Stimulated activated effector memory CD8-positive, alpha-beta T cell treated with anti-CD3 and anti-CD28 coated beads, Interleukin-12 subunit alpha, Interleukin-12 subunit beta, amount 100 ng/mL, for 72 hours (primary cell): ENCODE data around the gene ICAM1.
A peak's percentile ranks its signal among the peaks of the same experiment; 100 is the strongest.

Experiments
- ATAC-seq: fragments of 150-1000 bp; cut with Tn5 transposase; 2 replicates; pipeline ENCODE4 v1.10.0; 2021
- DNase-seq, 2 donors: peaks; one replicate each; pipeline ENCODE4 v3.0.0; 2021 to 2022; ENCODE audit warnings: low spot score in 2 of 2
- H3K27ac Mint-ChIP-seq: one replicate; pipeline ENCODE4 v1.8.0; 2022; ENCODE audit warnings: mild to moderate bottlenecking, mixed read lengths
- H3K36me3 Mint-ChIP-seq: one replicate; pipeline ENCODE4 v1.8.0; 2022; ENCODE audit warnings: mild to moderate bottlenecking, mixed read lengths
- H3K4me1 Mint-ChIP-seq: one replicate; pipeline ENCODE4 v1.8.0; 2022; ENCODE audit warnings: mixed read lengths
- H3K4me3 Mint-ChIP-seq: one replicate; pipeline ENCODE4 v1.8.0; 2022; ENCODE audit warnings: mild to moderate bottlenecking, mixed read lengths
- H3K9me3 Mint-ChIP-seq: one replicate; pipeline ENCODE4 v1.8.0; 2022; ENCODE audit warnings: mixed read lengths

The ICAM1 gene

DNA sequence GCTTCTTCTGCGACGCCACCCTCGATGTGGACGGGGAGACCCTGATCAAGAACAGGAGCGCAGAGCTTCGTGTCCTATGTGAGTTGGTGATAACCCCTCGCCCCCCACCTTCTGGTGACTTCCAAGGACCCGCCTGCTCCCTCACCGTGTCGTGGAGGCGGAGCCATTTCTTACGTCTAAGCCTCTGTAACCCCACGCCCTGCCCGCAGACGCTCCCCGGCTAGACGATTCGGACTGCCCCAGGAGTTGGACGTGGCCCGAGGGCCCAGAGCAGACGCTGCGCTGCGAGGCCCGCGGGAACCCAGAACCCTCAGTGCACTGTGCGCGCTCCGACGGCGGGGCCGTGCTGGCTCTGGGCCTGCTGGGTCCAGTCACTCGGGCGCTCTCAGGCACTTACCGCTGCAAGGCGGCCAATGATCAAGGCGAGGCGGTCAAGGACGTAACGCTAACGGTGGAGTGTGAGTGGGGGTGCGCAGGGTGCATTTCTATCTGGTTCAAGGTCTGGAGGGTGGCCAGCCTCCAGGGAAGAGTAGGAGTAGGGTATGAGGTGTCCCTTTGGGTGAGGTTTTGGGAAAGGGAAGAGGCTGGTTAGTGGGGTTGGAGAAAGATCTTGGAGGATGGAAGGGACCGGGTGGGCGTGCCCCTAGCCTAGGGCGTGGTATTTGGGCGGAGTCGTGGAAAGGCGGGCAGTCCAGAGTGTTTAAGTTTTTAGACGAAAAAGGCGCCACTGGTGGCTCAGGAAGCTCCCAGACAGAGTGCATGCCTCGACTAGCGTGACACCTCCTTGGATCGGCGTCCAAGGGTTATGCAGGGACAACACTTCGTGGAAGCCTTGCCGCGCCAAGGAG, 22.1 kb downstream of the ICAM1 start:
- H3K4me3 Mint-ChIP-seq, result peak overlapping the region; percentile 96
- DNase-seq, result no peak
- H3K27ac Mint-ChIP-seq, result no peak overlapping the region
- peaks cover 40% of the 10 kb centered on the region for H3K36me3 Mint-ChIP-seq
- no peaks in the 10 kb centered on the region for H3K9me3 Mint-ChIP-seq
- ATAC-seq, result no peak
- H3K4me1 Mint-ChIP-seq, result peaks cover 72% of the 10 kb centered on the region

DNA sequence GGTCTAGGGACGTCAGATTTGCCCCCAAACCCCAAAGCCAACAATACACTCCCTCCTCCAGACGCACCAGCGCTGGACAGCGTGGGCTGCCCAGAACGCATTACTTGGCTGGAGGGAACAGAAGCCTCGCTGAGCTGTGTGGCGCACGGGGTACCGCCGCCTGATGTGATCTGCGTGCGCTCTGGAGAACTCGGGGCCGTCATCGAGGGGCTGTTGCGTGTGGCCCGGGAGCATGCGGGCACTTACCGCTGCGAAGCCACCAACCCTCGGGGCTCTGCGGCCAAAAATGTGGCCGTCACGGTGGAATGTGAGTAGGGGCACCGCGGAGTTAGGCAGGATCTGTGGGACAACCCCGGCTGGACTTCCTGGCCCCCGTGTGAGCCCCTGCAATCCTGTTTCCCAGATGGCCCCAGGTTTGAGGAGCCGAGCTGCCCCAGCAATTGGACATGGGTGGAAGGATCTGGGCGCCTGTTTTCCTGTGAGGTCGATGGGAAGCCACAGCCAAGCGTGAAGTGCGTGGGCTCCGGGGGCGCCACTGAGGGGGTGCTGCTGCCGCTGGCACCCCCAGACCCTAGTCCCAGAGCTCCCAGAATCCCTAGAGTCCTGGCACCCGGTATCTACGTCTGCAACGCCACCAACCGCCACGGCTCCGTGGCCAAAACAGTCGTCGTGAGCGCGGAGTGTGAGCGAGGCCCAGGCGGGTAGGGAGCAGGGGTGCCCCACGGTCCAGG, 22.9 kb downstream of the ICAM1 start:
- Mint-ChIP-seq H3K27ac (no peak overlapping the region), H3K4me1 (peaks cover 64% of the 10 kb centered on the region), H3K4me3 (peak overlapping the region; percentile 96), H3K9me3 (no peaks in the 10 kb centered on the region), H3K36me3 (peaks cover 35% of the 10 kb centered on the region)
- no peak for ATAC-seq
- DNase-seq, result no peak

GRCh38 chr19:10294368-10294697, 23.4 kb downstream of the ICAM1 start:
- DNase-seq (no peak), ATAC-seq (no peak)
- Mint-ChIP-seq H3K4me3 (peak overlapping the region; percentile 87), H3K4me1 (peaks cover 59% of the 10 kb centered on the region), H3K36me3 (peaks cover 32% of the 10 kb centered on the region), H3K9me3 (no peaks in the 10 kb centered on the region), H3K27ac (no peak overlapping the region)

- H3K4me1 Mint-ChIP-seq, result peaks cover 59% of the 10 kb centered on the region
- H3K4me3 Mint-ChIP-seq, result peak overlapping the region; percentile 87
- H3K36me3 Mint-ChIP-seq, result peaks cover 30% of the 10 kb centered on the region
- ATAC-seq (peak; percentile 70), DNase-seq (peak; percentile 51 to 80)
- no peaks in the 10 kb centered on the region for H3K9me3 Mint-ChIP-seq
- peak overlapping the region; percentile 77 for H3K27ac Mint-ChIP-seq
Observed at GRCh38 chr19:10295305-10295846, 24.5 kb downstream of the ICAM1 start.

- H3K4me1 Mint-ChIP-seq, result peaks cover 52% of the 10 kb centered on the region
- H3K9me3 Mint-ChIP-seq, result no peaks in the 10 kb centered on the region
- DNase-seq, result no peak
- peak overlapping the region; percentile 77 for H3K27ac Mint-ChIP-seq
- peak overlapping the region; percentile 87 for H3K4me3 Mint-ChIP-seq
- no peak for ATAC-seq
- peaks cover 27% of the 10 kb centered on the region for H3K36me3 Mint-ChIP-seq
Observed at GRCh38 chr19:10295847-10296591, 25.1 kb downstream of the ICAM1 start.

DNA sequence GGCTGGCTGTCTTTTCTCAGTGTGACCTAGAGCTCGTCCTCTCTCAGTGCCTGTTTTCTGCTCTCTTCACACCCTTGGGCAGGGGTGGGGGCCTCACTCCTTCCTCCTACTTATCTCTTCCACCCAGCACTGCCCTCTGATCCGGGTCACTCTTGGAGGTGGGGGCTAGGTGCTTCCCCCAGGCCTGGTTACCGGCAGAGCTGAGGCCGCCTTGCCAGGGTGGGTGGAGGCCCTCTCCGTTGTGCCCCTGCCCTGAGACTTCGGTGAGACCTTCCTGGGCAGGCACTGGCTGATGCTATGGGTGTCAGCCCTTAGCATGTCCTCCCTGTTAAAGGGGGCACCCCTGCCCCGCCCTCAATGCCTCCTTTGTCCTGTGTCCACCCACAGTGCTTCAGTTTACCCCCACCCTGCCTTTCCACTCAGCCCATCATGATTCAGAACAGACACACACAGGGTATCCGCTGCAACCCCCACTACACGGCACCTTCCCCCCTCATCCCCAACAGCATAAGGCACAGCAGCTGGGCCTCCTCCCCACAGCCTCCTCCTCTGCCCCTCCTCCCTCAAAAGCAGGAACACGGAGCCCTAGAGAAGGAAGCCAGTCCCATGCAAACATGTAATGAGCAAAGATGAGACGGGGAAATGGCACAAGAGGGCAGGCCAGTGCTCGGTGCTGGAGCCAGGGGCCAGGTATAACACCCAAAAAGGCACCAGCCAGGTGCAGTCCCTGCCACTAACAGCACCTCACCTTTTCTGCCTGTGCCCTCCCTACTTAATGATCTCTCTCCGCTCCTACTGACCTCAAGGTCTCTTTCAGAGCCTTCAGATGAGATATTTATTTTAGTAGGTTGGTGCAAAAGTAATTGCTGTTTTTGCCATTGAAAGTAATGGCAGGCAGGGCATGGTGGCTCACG, 28.9 kb downstream of the ICAM1 start:
- ATAC-seq, result no peak
- H3K27ac Mint-ChIP-seq, result peak overlapping the region; percentile 32
- peaks cover 40% of the 10 kb centered on the region for H3K4me1 Mint-ChIP-seq
- H3K4me3 Mint-ChIP-seq, result no peak overlapping the region
- no peaks in the 10 kb centered on the region for H3K9me3 Mint-ChIP-seq
- H3K36me3 Mint-ChIP-seq, result peaks cover 7% of the 10 kb centered on the region
- DNase-seq, result no peak

- H3K4me1 Mint-ChIP-seq, result peaks cover 20% of the 10 kb centered on the region
- peak overlapping the region; percentile 74 for H3K27ac Mint-ChIP-seq
- H3K9me3 Mint-ChIP-seq, result no peaks in the 10 kb centered on the region
- ATAC-seq (no peak), DNase-seq (no peak)
- no peak overlapping the region for H3K4me3 Mint-ChIP-seq
- H3K36me3 Mint-ChIP-seq, result no peaks in the 10 kb centered on the region
Observed at GRCh38 chr19:10305139-10305806, 34.4 kb downstream of the ICAM1 start.

DNA sequence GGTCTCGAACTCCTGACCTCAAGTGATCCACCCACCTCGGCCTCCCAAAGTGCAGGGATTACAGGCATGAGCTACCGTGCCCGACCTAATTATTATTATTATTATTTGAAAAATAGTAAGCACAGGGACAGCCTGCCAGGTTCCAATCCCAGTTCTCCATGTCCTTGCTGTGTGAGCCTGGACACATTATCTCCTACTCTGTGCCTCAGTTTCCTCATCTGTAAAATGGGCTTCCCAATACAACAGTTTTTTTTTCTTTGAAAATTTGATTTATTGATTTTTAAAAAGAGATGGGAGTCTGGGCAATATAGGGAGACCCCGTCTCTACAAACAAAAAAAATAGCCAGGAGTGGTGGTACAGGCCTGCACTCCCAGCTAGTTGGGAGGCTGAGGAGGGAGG, 35.4 kb downstream of the ICAM1 start:
- H3K4me3 Mint-ChIP-seq, result no peak overlapping the region
- no peaks in the 10 kb centered on the region for H3K36me3 Mint-ChIP-seq
- no peak overlapping the region for H3K27ac Mint-ChIP-seq
- ATAC-seq (no peak), DNase-seq (no peak)
- peaks cover 20% of the 10 kb centered on the region for H3K4me1 Mint-ChIP-seq
- no peaks in the 10 kb centered on the region for H3K9me3 Mint-ChIP-seq

GRCh38 chr19:10309423-10309822, 38.5 kb downstream of the ICAM1 start, which contains the start of gene ZGLP1:
Gene ZGLP1, minus strand, starts transcription at chr19:10309815.
- H3K4me1 Mint-ChIP-seq, result peaks cover 5% of the 10 kb centered on the region
- no peak for ATAC-seq
- no peak within 1 kb of the TSS for H3K27ac Mint-ChIP-seq
- no peak within 1 kb of the TSS for H3K4me3 Mint-ChIP-seq
- H3K36me3 Mint-ChIP-seq, result peaks cover 7% of the 10 kb centered on the region
- no peak for DNase-seq
- H3K9me3 Mint-ChIP-seq, result no peaks in the 10 kb centered on the region

GRCh38 chr19:10315335-10316214, 44.7 kb downstream of the ICAM1 start, which contains the start of gene FDX2:
Gene FDX2, minus strand, starts transcription at chr19:10316015. Its CDS starts 19 bp downstream, at chr19:10315996.
- Mint-ChIP-seq H3K36me3 (peaks cover 63% of the 10 kb centered on the region), H3K9me3 (no peaks in the 10 kb centered on the region), H3K4me3 (peak within 1 kb of the TSS; percentile 84), H3K4me1 (peaks cover 22% of the 10 kb centered on the region), H3K27ac (peak within 1 kb of the TSS; percentile 83)
- DNase-seq (peak; percentile 80 to 95), ATAC-seq (peak; percentile 85)

DNA sequence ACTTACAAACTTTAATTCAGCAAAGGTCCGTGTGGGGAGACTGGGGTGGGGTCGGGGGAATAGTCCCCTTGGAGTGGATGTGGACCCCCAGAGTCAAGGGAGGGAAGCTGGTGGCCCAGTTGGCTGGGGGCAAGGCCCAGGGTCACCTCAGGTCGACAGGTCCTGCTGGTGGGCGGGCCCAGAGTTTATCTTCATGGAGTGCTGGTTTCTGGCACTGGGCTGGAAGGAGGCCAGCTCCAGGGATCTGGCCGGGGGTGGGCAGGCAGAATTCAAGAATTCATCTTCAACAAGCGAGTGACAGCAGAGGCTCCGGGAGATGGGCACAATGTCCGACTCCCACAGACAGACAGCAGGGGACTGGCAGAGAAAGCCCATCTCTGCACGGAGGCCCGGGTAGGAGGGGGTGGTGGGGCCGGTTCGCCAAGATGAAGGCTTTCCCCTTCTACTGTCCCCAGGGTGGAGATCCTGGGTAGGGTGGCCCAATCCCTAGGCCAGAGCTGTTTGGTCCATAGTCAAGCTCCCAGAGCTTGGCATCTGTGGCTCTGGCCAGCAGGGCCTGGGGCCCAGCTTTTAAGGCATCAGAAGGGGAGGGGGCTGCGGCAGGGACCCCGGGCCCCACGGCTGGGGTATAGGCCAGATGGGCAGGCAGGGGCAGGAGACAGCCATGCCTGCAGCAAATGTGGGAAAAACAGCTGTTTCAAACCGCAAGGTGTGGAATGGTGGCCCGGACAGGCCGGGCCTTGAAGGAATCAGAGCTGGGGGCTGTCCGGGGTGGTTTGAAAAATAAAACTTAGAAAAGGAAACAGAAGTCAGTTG, 45.5 kb downstream of the ICAM1 start:
- peak; percentile 26 for ATAC-seq
- H3K4me1 Mint-ChIP-seq, result peaks cover 22% of the 10 kb centered on the region

DNA sequence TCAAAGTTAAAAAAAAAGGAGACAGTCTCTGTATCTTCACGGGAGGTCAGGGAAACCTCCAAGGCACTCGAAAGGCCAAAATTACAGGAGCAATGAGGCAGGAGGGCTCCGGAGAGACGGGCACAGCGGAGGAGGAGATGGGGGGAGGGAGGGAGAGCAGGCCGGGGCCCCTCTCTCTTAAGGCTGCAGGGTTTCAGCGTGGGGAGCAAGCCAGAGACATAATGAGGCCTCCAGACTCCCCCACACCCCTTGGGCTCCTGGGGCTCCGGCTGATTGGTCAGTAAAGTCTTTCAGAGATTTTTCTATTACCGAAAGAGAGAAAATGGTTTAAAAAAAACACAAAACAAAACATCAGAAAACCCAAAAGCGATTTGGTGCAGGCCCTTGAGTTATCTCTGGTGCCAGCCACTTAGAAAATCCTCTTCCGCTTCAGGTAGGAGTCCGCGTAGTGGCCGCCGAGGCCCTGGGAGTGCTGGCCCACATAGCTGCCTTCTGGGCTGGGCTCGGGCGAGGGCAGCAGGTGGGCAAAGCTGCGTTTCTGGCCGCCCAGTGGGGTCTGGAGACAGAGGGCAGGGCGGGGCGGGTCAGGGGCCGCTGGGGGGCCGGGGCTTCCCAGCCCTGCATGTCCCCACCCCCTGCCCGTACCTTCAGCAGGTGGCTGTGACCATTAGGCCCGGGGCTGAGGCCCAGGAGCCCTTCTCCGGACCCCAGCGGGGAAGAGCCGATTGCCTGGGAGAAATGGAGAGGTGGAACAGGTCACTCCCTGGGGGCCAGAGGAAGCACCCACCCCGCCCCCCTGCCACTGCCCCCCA, 46.3 kb downstream of the ICAM1 start:
- Mint-ChIP-seq H3K9me3 (no peaks in the 10 kb centered on the region), H3K4me1 (peaks cover 22% of the 10 kb centered on the region), H3K36me3 (peaks cover 75% of the 10 kb centered on the region), H3K27ac (no peak overlapping the region), H3K4me3 (no peak overlapping the region)
- DNase-seq (no peak), ATAC-seq (no peak)

More for the DNA sequence above, 45.5 kb downstream of the ICAM1 start:
- Mint-ChIP-seq H3K9me3 (no peaks in the 10 kb centered on the region), H3K27ac (peak overlapping the region; percentile 83), H3K36me3 (peaks cover 67% of the 10 kb centered on the region), H3K4me3 (peak overlapping the region; percentile 84)
- no peak for DNase-seq
